H1 (cell line): ENCODE measurements around the gene HSD17B1. TPM values are rescaled to one million over a fixed set of nuclear protein-coding genes. Genes with fewer than 3 reads are reported as not detected.

Source experiments
- CTCF ChIA-PET: fragments of 300-600 bp; sonication (Branson Sonifier 250); formaldehyde crosslinking; loops from one replicate; lab custom pipeline; 2021; ENCODE audit not compliant: partially characterized antibody; lab: Charles Lee
- POLR2A ChIA-PET: fragments of 300-600 bp; sonication (Branson Sonifier 250); formaldehyde crosslinking; loops from one replicate; lab custom pipeline; 2021; ENCODE audit warnings: inconsistent platforms; ENCODE audit not compliant: partially characterized antibody; lab: Charles Lee
- DNase-seq, 2 experiments: peaks; one replicate each; pipeline versions ENCODE4 v3.0.0 to v3.0.0-alpha.2; 2010 to 2022; ENCODE audit warnings: low spot score in 2 of 2, low read depth in 1 of 2, mixed read lengths in 1 of 2
- FAIRE-seq: peaks from 2 replicates; lab custom pipeline; 2011; peaks lifted over from hg19 to GRCh38; lab: Jason Lieb, UNC
- H2AFZ ChIP-seq: 2 replicates; pipeline ENCODE4 v1.8.1; 2012; ENCODE audit warnings: low read length, inconsistent platforms
- H2AK5ac ChIP-seq: 2 replicates; pipeline ENCODE4 v1.6.1; 2013; ENCODE audit warnings: low read depth, low read length
- H2BK120ac ChIP-seq: replicated peaks from 2 replicates; pipeline ENCODE3; 2013; ENCODE audit warnings: low read depth, low read length, inconsistent platforms
- H2BK12ac ChIP-seq: 2 replicates; pipeline ENCODE4 v1.6.1; 2013; ENCODE audit warnings: low read depth, low read length
- H2BK15ac ChIP-seq: 2 replicates; pipeline ENCODE4 v1.6.1; 2013; ENCODE audit warnings: low read length
- H2BK20ac ChIP-seq: 2 replicates; pipeline ENCODE4 v1.6.1; 2013; ENCODE audit warnings: low read length
- H2BK5ac ChIP-seq: 2 replicates; pipeline ENCODE4 v1.6.1; 2013; ENCODE audit warnings: low read depth, low read length
- H3K14ac ChIP-seq: 2 replicates; pipeline ENCODE4 v1.6.1; 2013; ENCODE audit warnings: inconsistent platforms; ENCODE audit not compliant: insufficient read length
- H3K18ac ChIP-seq: 2 replicates; pipeline ENCODE4 v1.6.1; 2013; ENCODE audit warnings: low read length; ENCODE audit errors: extremely low read depth
- H3K23ac ChIP-seq: 2 replicates; pipeline ENCODE4 v1.6.1; 2013; ENCODE audit warnings: inconsistent platforms; ENCODE audit not compliant: insufficient read length
- H3K23me2 ChIP-seq: 2 replicates; pipeline ENCODE4 v1.6.1; 2013; ENCODE audit warnings: low read depth, low read length
- H3K27ac ChIP-seq: 2 replicates; pipeline ENCODE4 v1.6.1; 2011; ENCODE audit warnings: low read depth, low read length, inconsistent platforms
- H3K27me3 ChIP-seq, 4 experiments: replicated peaks in 1 of 4; 1 replicate in 1 of 4; 2 replicates in 3 of 4; pipeline versions ENCODE4 v1.6.1 to v1.8.1; 2011 to 2013; ENCODE audit warnings: low read length in 3 of 4, mild to moderate bottlenecking in 3 of 4, inconsistent platforms in 2 of 4, mixed read lengths in 2 of 4, moderate library complexity in 1 of 4; ENCODE audit not compliant: control insufficient read depth in 3 of 4, insufficient read depth in 3 of 4; ENCODE audit errors: extremely low read depth in 1 of 4
- H3K36me3 ChIP-seq, 4 experiments: 2 replicates each; pipeline versions ENCODE4 v1.6.1 to v1.8.1; 2011 to 2013; ENCODE audit warnings: mild to moderate bottlenecking in 4 of 4, low read length in 3 of 4, moderate library complexity in 2 of 4, control low read depth in 1 of 4, inconsistent platforms in 1 of 4; ENCODE audit not compliant: insufficient read depth in 4 of 4, control insufficient read depth in 2 of 4
- H3K4ac ChIP-seq: replicated peaks from 2 replicates; pipeline ENCODE3; 2013; ENCODE audit warnings: low read length, low read depth, mixed read lengths, inconsistent platforms; ENCODE audit not compliant: insufficient read length
- H3K4me1 ChIP-seq, 4 experiments: replicated peaks in 1 of 4; 1 replicate in 1 of 4; 2 replicates in 3 of 4; pipeline versions ENCODE4 v1.6.1 to v1.8.1; 2011 to 2013; ENCODE audit warnings: low read length in 3 of 4, inconsistent platforms in 2 of 4, mixed read lengths in 1 of 4; ENCODE audit not compliant: insufficient read depth in 4 of 4, control insufficient read depth in 3 of 4
- H3K4me2 ChIP-seq, 2 experiments: 2 replicates each; pipeline versions ENCODE4 v1.6.1 to v1.8.1; 2011 to 2013; ENCODE audit warnings: low read depth in 2 of 2, low read length in 2 of 2, control low read depth in 1 of 2, inconsistent platforms in 1 of 2, mild to moderate bottlenecking in 1 of 2; ENCODE audit not compliant: insufficient read depth in 1 of 2
- H3K4me3 ChIP-seq, 4 experiments: fragments of 200-600, 300-600 bp in 1 of 4; sonication (generic), shearing (Covaris generic), sonication (Bioruptor Twin) in 1 of 4; 2 replicates each; pipeline versions ENCODE4 v1.5.1 to v1.8.1; 2011 to 2016; ENCODE audit warnings: low read length in 4 of 4, low read depth in 3 of 4, control low read depth in 2 of 4, inconsistent platforms in 2 of 4, mild to moderate bottlenecking in 2 of 4, mixed read lengths in 1 of 4, moderate library complexity in 1 of 4; ENCODE audit not compliant: insufficient read depth in 2 of 4; ENCODE audit errors: extremely low read depth in 1 of 4
- H3K56ac ChIP-seq: replicated peaks from 2 replicates; pipeline ENCODE3; 2013; ENCODE audit warnings: low read depth, mild to moderate bottlenecking, mixed read lengths, low read length, inconsistent platforms; ENCODE audit not compliant: insufficient read length
- H3K79me1 ChIP-seq: 2 replicates; pipeline ENCODE4 v1.6.1; 2013; ENCODE audit warnings: low read depth, low read length, control low read depth
- H3K79me2 ChIP-seq, 2 experiments: 2 replicates each; pipeline versions ENCODE4 v1.6.1 to v1.8.1; 2012 to 2013; ENCODE audit warnings: low read length in 2 of 2, mild to moderate bottlenecking in 2 of 2, inconsistent platforms in 1 of 2; ENCODE audit not compliant: insufficient read depth in 2 of 2, control insufficient read depth in 1 of 2
- H3K9ac ChIP-seq, 4 experiments: replicated peaks in 1 of 4; 1 replicate in 1 of 4; 2 replicates in 3 of 4; pipeline versions ENCODE4 v1.6.1 to v1.8.1; 2011 to 2013; ENCODE audit warnings: low read depth in 3 of 4, low read length in 3 of 4, control low read depth in 2 of 4, mild to moderate bottlenecking in 2 of 4, moderate library complexity in 2 of 4, inconsistent platforms in 1 of 4; ENCODE audit errors: extremely low read depth in 1 of 4
- H3K9me3 ChIP-seq, 2 experiments: 2 replicates each; pipeline versions ENCODE4 v1.6.1 to v1.8.1; 2012 to 2013; ENCODE audit warnings: mild to moderate bottlenecking in 2 of 2, moderate library complexity in 2 of 2, control low read depth in 1 of 2, inconsistent platforms in 1 of 2, low read depth in 1 of 2, low read length in 1 of 2, mixed read lengths in 1 of 2; ENCODE audit not compliant: insufficient read depth in 2 of 2
- H4K20me1 ChIP-seq, 2 experiments: replicated peaks in 1 of 2; 2 replicates each; pipeline versions ENCODE3 to v1.8.1; 2011 to 2013; ENCODE audit warnings: inconsistent platforms in 2 of 2, low read length in 2 of 2, mild to moderate bottlenecking in 1 of 2; ENCODE audit not compliant: insufficient read depth in 2 of 2, control insufficient read depth in 1 of 2
- H4K5ac ChIP-seq: 2 replicates; pipeline ENCODE4 v1.6.1; 2013; ENCODE audit warnings: low read length, low read depth, mixed read lengths, inconsistent platforms; ENCODE audit not compliant: insufficient read length
- H4K8ac ChIP-seq: 2 replicates; pipeline ENCODE4 v1.8.0; 2013; ENCODE audit warnings: mild to moderate bottlenecking, moderate library complexity, low read length, inconsistent platforms; ENCODE audit not compliant: insufficient read depth; ENCODE audit errors: extremely low read depth
- H4K91ac ChIP-seq: replicated peaks from 2 replicates; pipeline ENCODE3; 2013; ENCODE audit warnings: low read length, mixed read lengths, inconsistent platforms; ENCODE audit not compliant: insufficient read length
- ASH2L ChIP-seq: fragments of 200-600, 300-600 bp; sonication (generic); IDR thresholded peaks from one replicate; pipeline ENCODE4 v1.7.1; 2017; ENCODE audit warnings: low read length
- BRCA1 ChIP-seq: IDR thresholded peaks from 2 replicates; pipeline ENCODE4 v1.6.1; 2012; ENCODE audit warnings: low read depth, low read length, improper control_type of control experiment
- CEBPB ChIP-seq: IDR thresholded peaks from 2 replicates; pipeline ENCODE4 v1.6.1; 2012; ENCODE audit warnings: low read depth, low read length
- CTBP2 ChIP-seq: IDR thresholded peaks from 2 replicates; pipeline ENCODE4 v1.7.0; 2011; ENCODE audit warnings: borderline replicate concordance, mild to moderate bottlenecking, moderate library complexity, mixed read lengths, low read length; ENCODE audit not compliant: insufficient read depth, insufficient read length
- EZH2 ChIP-seq: fragments of 200-600 bp; sonication (generic); IDR thresholded peaks from 2 replicates; pipeline ENCODE4 v1.7.1; 2012; ENCODE audit warnings: low read depth, mild to moderate bottlenecking, moderate library complexity, low read length, inconsistent platforms; ENCODE audit not compliant: severe bottlenecking
- FOSL1 ChIP-seq: IDR thresholded peaks from 2 replicates; pipeline ENCODE4 v1.6.1; 2011; ENCODE audit warnings: mild to moderate bottlenecking, low read depth, low read length, moderate library complexity; ENCODE audit not compliant: insufficient read depth
- JUND ChIP-seq: IDR thresholded peaks from 2 replicates; pipeline ENCODE4 v1.6.1; 2011; ENCODE audit warnings: mild to moderate bottlenecking, improper control_type of control experiment, low read length
- KDM4A ChIP-seq: IDR thresholded peaks from one replicate; pipeline ENCODE4 v1.7.1; 2012; ENCODE audit warnings: low read depth, mild to moderate bottlenecking, moderate library complexity, low read length, inconsistent platforms; ENCODE audit not compliant: severe bottlenecking
- NANOG ChIP-seq: IDR thresholded peaks from 2 replicates; pipeline ENCODE4 v1.6.1; 2011; ENCODE audit warnings: low read length, low read depth, mild to moderate bottlenecking, inconsistent platforms; ENCODE audit not compliant: insufficient read depth, poor library complexity, severe bottlenecking
- RAD21 ChIP-seq, 2 experiments: IDR thresholded peaks in 1 of 2; conservative IDR thresholded peaks in 1 of 2; 2 replicates each; pipeline ENCODE4 v1.6.1; 2011; ENCODE audit warnings: low read depth in 2 of 2, low read length in 2 of 2, improper control_type of control experiment in 1 of 2, inconsistent platforms in 1 of 2, mild to moderate bottlenecking in 1 of 2, moderate library complexity in 1 of 2
- WGBS, 2 experiments: shearing (Covaris generic) in 1 of 2; methylation state at CpG; one replicate each; pipeline versions ENCODE4 v1.1.6 to v1.1.7; 2013 to 2015; ENCODE audit warnings: low lambda C conversion rate in 2 of 2, mixed read lengths in 2 of 2, inconsistent platforms in 1 of 2, low coverage in 1 of 2, missing lambda C conversion rate in 1 of 2; ENCODE audit not compliant: insufficient replicate concordance in 2 of 2, insufficient coverage in 1 of 2, insufficient read length in 1 of 2; ENCODE audit errors: extremely low coverage in 1 of 2, missing lambda C conversion rate in 1 of 2; 5-methylcytosine and 5-hydroxymethylcytosine counted together
- polyA plus RNA-seq, 7 experiments: library from polyadenylated mRNA; depleted of rRNA in 3 of 7; stranded (reverse) in 5 of 7; unstranded in 2 of 7; fragments of >200 nt in 5 of 7; fragments of 200-250 nt in 2 of 7; gene quantifications; 1 replicate in 5 of 7; 2 replicates in 1 of 7; 4 replicates in 1 of 7; pipeline versions ENCODE4 v1.2.1 to v1.2.3, GENCODE V29; 2011 to 2013; ENCODE audit warnings: missing spikeins in 2 of 7, mixed read lengths in 2 of 7
- total RNA-seq: library from RNA; stranded (reverse); fragmentation: NEBNext Ultra II Directional; extraction: Animal tissue kit (Norgen Biotek cat#: 25700); gene quantifications from 2 replicates; pipeline ENCODE4 v1.2.1, GENCODE V29; 2021
- TF ChIP-seq, protein P1 (sequence below): IDR thresholded peaks from 2 replicates; pipeline ENCODE4 v1.6.1; 2011; ENCODE audit warnings: low read depth, mild to moderate bottlenecking, low read length; ENCODE audit not compliant: insufficient read depth

Gene HSD17B1
- total and polyA plus RNA-seq, 2 of the 8 experiments (the other 6 are each of a cell fraction or from before 2014, with no cell fraction given), result 0.88 to 1.0 TPM

DNA sequence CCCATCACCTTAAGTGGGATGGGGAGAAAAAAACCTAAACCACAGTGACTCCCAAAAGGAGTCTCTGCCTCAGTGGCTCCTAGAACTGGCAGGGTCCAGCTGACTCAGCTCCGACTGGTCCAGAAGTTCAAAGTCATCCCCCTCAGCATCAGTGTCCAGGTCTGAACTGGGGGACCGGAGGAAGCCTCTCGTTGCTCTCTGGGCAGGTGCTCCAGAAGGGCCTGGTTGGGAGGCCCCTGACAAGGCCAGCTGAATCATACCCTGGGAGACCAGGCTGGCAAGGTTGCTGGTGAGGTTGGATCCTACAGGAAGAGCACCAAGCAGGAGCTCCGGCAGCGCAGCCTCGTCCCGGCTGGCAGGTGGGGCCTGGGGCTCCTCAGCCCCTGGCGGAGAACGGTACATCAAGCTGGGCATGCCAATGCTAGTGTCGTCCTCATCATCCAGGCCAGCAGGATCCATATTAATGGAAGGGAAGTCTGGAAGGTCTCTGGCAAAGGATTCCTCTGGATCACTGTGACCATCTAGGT is 29.1 kb downstream of the HSD17B1 start:
- Histone ChIP-seq H3K4ac (no peak overlapping the region), H3K4me3 (no peak overlapping the region), H2BK120ac (no peak overlapping the region), H3K27ac (no peak overlapping the region), H2BK5ac (no peak overlapping the region), H4K91ac (no peak overlapping the region), H3K9ac (no peak overlapping the region), H4K20me1 (no peaks in the 10 kb centered on the region), H2BK20ac (no peak overlapping the region), H2BK15ac (no peak overlapping the region), H3K4me1 (no peaks in the 10 kb centered on the region), H3K14ac (no peak overlapping the region), H3K23me2 (peaks cover 6% of the 10 kb centered on the region), H3K18ac (no peak overlapping the region), H3K4me2 (no peak overlapping the region), H2AK5ac (no peak overlapping the region), H2BK12ac (no peak overlapping the region), H2AFZ (no peak overlapping the region), H3K23ac (no peak overlapping the region), H4K8ac (no peak overlapping the region), H3K9me3 (no peaks in the 10 kb centered on the region), H4K5ac (no peak overlapping the region), H3K79me1 (no peaks in the 10 kb centered on the region), H3K27me3 (no peaks in the 10 kb centered on the region), H3K36me3 (peaks cover 14 to 47% (median 33%) of the 10 kb centered on the region in 4 experiments), H3K79me2 (peaks cover 0 to 6% of the 10 kb centered on the region in 2 experiments; a peak in 2 of 4 replicates), H3K56ac (no peak overlapping the region)
- WGBS, 2 experiments, result 97% methylated on average over 10 of the region's 10 CpGs; no CpG with 5 or more reads in 1 of the 2 experiments
- CTCF ChIA-PET, result interaction anchor here (0.6 to 1.2 kb wide), 5 partner anchors 8 to 125 kb away, joined by 3 to 4 read pairs (median 3); no protein-coding TSS in a partner anchor
- POLR2A ChIA-PET, result interaction anchor here (1.6 kb wide), 1 partner anchor 18 kb away, joined by 3 read pairs; no protein-coding TSS in a partner anchor
- TF ChIP-seq CEBPB (no peak), ASH2L (no peak), EZH2 (no peak), BRCA1 (no peak), CTBP2 (no peak), FOSL1 (no peak), NANOG (no peak), JUND (no peak), RAD21 (IDR thresholded peaks at IDR 0.05 in 1 of 2, conservative IDR thresholded peaks at IDR 0.05 in 1 of 2; ENCODE audit: low read depth in 2 of 2, low read length in 2 of 2) (no peak), KDM4A (no peak)
- TF ChIP-seq, protein P1, sequence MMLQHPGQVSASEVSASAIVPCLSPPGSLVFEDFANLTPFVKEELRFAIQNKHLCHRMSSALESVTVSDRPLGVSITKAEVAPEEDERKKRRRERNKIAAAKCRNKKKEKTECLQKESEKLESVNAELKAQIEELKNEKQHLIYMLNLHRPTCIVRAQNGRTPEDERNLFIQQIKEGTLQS, result no peak
- DNase-seq (no peak), FAIRE-seq (no peak)
